Measurements from ENCODE around the gene WWP2.
"Not testable (repeated sequence)": the region's sequence is repeated elsewhere in the genome, so short reads cannot be mapped to it uniquely, and the experiment has no call there.

Gene WWP2

DNA sequence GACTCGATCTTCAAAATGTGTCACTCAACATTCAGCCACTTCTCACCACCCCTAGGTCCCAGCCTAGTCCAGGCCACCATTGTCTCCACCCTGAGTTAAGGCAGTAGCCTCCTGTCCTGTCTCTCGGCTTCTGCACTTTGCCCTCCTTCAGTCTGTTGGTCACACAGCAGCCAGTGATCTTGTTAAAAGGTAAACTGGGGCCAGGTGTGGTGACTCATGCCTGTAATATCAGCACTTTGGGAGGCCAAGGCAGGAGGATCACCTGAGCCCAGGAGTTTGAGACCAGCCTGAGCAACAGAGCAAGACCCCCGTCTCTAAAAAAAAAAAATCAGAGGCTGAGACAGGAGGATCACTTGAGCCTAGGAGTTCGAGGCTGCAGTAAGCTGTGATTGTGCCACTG, 25.8 kb downstream of the WWP2 start:
- H3K18ac ChIP-seq (ENCODE audit: low read length) = no peak overlapping the region
- H3K9ac ChIP-seq (ENCODE audit: low read length) = no peak overlapping the region
- H3K27ac ChIP-seq (ENCODE audit: low read depth, low read length) = no peak overlapping the region
- H2BK15ac ChIP-seq (replicated peaks; ENCODE audit: low read depth) = no peak overlapping the region
- no peaks in the 10 kb centered on the region for H3K27me3 ChIP-seq (ENCODE audit: insufficient read depth, low read length, poor library complexity)
- no peak overlapping the region for H3K23ac ChIP-seq (ENCODE audit: low read length)
- H3K56ac ChIP-seq (ENCODE audit: low read length) = no peak overlapping the region
- no peak overlapping the region for H3K4me3 ChIP-seq (ENCODE audit: low read length)
- no CpG with 5 or more reads among the region's 4 CpGs for WGBS (ENCODE audit: extremely low coverage, insufficient coverage, low lambda C conversion rate)
- H3K4me1 ChIP-seq (ENCODE audit: control insufficient read depth, low read depth, low read length) = no peaks in the 10 kb centered on the region
- H2BK120ac ChIP-seq (ENCODE audit: low read depth, low read length) = no peak overlapping the region
- H3K4ac ChIP-seq (ENCODE audit: low read depth, low read length) = no peak overlapping the region
- H3K79me1 ChIP-seq (ENCODE audit: low read length) = no peaks in the 10 kb centered on the region
- no peak overlapping the region for H4K5ac ChIP-seq (ENCODE audit: low read length)
- H2AK5ac ChIP-seq (ENCODE audit: low read length) = no peak overlapping the region
- H3K4me2 ChIP-seq (ENCODE audit: low read length) = no peak overlapping the region
- no peak for DNase-seq
- peaks cover 1% of the 10 kb centered on the region for H3K36me3 ChIP-seq (ENCODE audit: control insufficient read depth, insufficient read depth, low read length)
- no peak overlapping the region for H4K8ac ChIP-seq (ENCODE audit: low read depth, low read length)
- no peak overlapping the region for H2BK5ac ChIP-seq (ENCODE audit: low read length)
- no peaks in the 10 kb centered on the region for H3K79me2 ChIP-seq (ENCODE audit: control insufficient read depth, insufficient read depth, low read length)

DNA sequence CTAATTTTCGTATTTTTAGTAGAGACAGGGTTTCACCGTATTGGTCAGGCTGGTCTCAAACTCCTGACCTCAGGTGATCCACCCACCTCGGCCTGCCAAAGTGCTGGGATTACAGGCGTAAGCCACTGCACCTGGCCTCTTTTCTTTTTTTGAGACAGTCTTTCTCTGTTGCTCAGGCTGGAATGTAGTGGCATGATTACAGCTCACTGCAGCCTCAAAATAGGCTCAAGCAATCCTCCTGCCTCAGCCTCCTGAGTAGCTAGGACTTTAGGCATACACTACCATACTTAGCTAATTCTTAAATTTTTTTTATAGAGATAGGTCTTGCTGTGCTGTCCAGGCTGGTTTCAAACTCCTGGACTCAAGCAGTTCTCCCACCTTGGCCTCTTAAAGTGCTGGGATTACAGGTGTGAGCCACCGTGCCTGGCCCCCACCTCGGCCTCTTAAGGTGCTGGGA, 29.3 kb downstream of the WWP2 start:
- not testable (repeated sequence) for H3K4me1 ChIP-seq (ENCODE audit: control insufficient read depth, low read depth, low read length); H3K4me3 ChIP-seq (ENCODE audit: low read length); H3K23ac ChIP-seq (ENCODE audit: low read length); H2BK15ac ChIP-seq (replicated peaks; ENCODE audit: low read depth); H3K36me3 ChIP-seq (ENCODE audit: control insufficient read depth, insufficient read depth, low read length); H2BK120ac ChIP-seq (ENCODE audit: low read depth, low read length); H3K27ac ChIP-seq (ENCODE audit: low read depth, low read length); H4K5ac ChIP-seq (ENCODE audit: low read length); H3K4ac ChIP-seq (ENCODE audit: low read depth, low read length); H2AK5ac ChIP-seq (ENCODE audit: low read length); H2BK5ac ChIP-seq (ENCODE audit: low read length); H3K9ac ChIP-seq (ENCODE audit: low read length); H3K79me1 ChIP-seq (ENCODE audit: low read length); H3K18ac ChIP-seq (ENCODE audit: low read length); H3K27me3 ChIP-seq (ENCODE audit: insufficient read depth, low read length, poor library complexity); H4K8ac ChIP-seq (ENCODE audit: low read depth, low read length); DNase-seq; H3K4me2 ChIP-seq (ENCODE audit: low read length); H3K56ac ChIP-seq (ENCODE audit: low read length); H3K79me2 ChIP-seq (ENCODE audit: control insufficient read depth, insufficient read depth, low read length)
- no CpG with 5 or more reads among the region's 6 CpGs for WGBS (ENCODE audit: extremely low coverage, insufficient coverage, low lambda C conversion rate)

DNA sequence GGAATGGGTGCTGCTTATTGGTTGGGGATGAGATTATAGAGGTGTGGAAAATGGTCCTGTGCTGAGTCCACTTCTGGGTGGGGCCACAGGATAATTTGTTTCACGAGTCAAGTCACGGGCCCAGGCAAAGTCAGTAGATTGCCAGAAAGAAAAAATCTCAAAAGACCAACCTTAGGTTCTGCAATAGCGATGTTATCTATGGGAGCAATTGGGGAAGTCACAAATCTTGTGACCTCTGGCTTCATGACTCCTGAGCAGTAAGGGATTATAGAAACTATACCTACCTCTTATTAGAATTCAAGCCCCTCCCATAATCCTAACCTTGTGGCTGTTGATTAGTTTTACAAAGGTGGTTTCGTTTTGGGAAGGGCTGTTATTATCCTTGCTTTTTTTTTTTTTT, 31.4 kb downstream of the WWP2 start:
- WGBS (ENCODE audit: extremely low coverage, insufficient coverage, low lambda C conversion rate) = no CpG with 5 or more reads among the region's 4 CpGs
- no peak overlapping the region for H3K23ac ChIP-seq (ENCODE audit: low read length)
- no peak overlapping the region for H2BK15ac ChIP-seq (replicated peaks; ENCODE audit: low read depth)
- H3K27ac ChIP-seq (ENCODE audit: low read depth, low read length) = no peak overlapping the region
- no peak overlapping the region for H3K18ac ChIP-seq (ENCODE audit: low read length)
- H3K79me1 ChIP-seq (ENCODE audit: low read length) = no peaks in the 10 kb centered on the region
- no peak overlapping the region for H3K4me2 ChIP-seq (ENCODE audit: low read length)
- no peak overlapping the region for H3K4me3 ChIP-seq (ENCODE audit: low read length)
- H3K4me1 ChIP-seq (ENCODE audit: control insufficient read depth, low read depth, low read length) = no peaks in the 10 kb centered on the region
- H2BK5ac ChIP-seq (ENCODE audit: low read length) = no peak overlapping the region
- no peak overlapping the region for H3K9ac ChIP-seq (ENCODE audit: low read length)
- no peak overlapping the region for H3K56ac ChIP-seq (ENCODE audit: low read length)
- H3K79me2 ChIP-seq (ENCODE audit: control insufficient read depth, insufficient read depth, low read length) = no peaks in the 10 kb centered on the region
- no peaks in the 10 kb centered on the region for H3K27me3 ChIP-seq (ENCODE audit: insufficient read depth, low read length, poor library complexity)
- no peak overlapping the region for H3K4ac ChIP-seq (ENCODE audit: low read depth, low read length)
- H2BK120ac ChIP-seq (ENCODE audit: low read depth, low read length) = no peak overlapping the region
- no peak overlapping the region for H4K5ac ChIP-seq (ENCODE audit: low read length)
- no peak for DNase-seq
- no peak overlapping the region for H2AK5ac ChIP-seq (ENCODE audit: low read length)
- no peaks in the 10 kb centered on the region for H3K36me3 ChIP-seq (ENCODE audit: control insufficient read depth, insufficient read depth, low read length)
- H4K8ac ChIP-seq (ENCODE audit: low read depth, low read length) = no peak overlapping the region

DNA sequence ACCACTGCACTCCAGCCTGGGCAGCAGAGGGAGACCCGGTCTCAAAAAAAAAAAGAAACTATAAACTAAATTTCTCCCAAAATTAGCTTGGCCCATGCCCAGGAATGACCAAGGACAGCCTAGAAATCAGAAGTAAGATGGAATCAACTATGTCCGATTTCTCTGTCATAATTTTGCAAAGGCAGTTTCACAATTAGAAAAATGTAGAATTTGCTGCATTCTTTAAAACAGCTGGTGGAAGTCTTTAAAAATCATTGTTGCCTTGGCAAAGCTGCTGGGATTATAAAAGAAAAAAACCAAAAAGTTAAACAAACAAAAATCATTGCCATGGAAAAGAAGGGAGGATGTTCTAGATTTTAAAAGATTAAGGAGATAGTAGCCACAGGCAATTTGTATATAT, 32.4 kb downstream of the WWP2 start:
- no peak overlapping the region for H3K27ac ChIP-seq (ENCODE audit: low read depth, low read length)
- no peak overlapping the region for H3K4me2 ChIP-seq (ENCODE audit: low read length)
- H3K18ac ChIP-seq (ENCODE audit: low read length) = no peak overlapping the region
- no peaks in the 10 kb centered on the region for H3K79me1 ChIP-seq (ENCODE audit: low read length)
- H3K4me1 ChIP-seq (ENCODE audit: control insufficient read depth, low read depth, low read length) = no peaks in the 10 kb centered on the region
- H3K36me3 ChIP-seq (ENCODE audit: control insufficient read depth, insufficient read depth, low read length) = no peaks in the 10 kb centered on the region
- no peak overlapping the region for H3K23ac ChIP-seq (ENCODE audit: low read length)
- H4K8ac ChIP-seq (ENCODE audit: low read depth, low read length) = no peak overlapping the region
- H2BK120ac ChIP-seq (ENCODE audit: low read depth, low read length) = no peak overlapping the region
- H4K5ac ChIP-seq (ENCODE audit: low read length) = no peak overlapping the region
- no peaks in the 10 kb centered on the region for H3K27me3 ChIP-seq (ENCODE audit: insufficient read depth, low read length, poor library complexity)
- no peak overlapping the region for H2AK5ac ChIP-seq (ENCODE audit: low read length)
- no CpG with 5 or more reads among the region's 2 CpGs for WGBS (ENCODE audit: extremely low coverage, insufficient coverage, low lambda C conversion rate)
- H3K56ac ChIP-seq (ENCODE audit: low read length) = no peak overlapping the region
- no peak for DNase-seq
- H2BK5ac ChIP-seq (ENCODE audit: low read length) = no peak overlapping the region
- no peak overlapping the region for H3K9ac ChIP-seq (ENCODE audit: low read length)
- no peak overlapping the region for H2BK15ac ChIP-seq (replicated peaks; ENCODE audit: low read depth)
- no peak overlapping the region for H3K4me3 ChIP-seq (ENCODE audit: low read length)
- no peak overlapping the region for H3K4ac ChIP-seq (ENCODE audit: low read depth, low read length)
- H3K79me2 ChIP-seq (ENCODE audit: control insufficient read depth, insufficient read depth, low read length) = no peaks in the 10 kb centered on the region

DNA sequence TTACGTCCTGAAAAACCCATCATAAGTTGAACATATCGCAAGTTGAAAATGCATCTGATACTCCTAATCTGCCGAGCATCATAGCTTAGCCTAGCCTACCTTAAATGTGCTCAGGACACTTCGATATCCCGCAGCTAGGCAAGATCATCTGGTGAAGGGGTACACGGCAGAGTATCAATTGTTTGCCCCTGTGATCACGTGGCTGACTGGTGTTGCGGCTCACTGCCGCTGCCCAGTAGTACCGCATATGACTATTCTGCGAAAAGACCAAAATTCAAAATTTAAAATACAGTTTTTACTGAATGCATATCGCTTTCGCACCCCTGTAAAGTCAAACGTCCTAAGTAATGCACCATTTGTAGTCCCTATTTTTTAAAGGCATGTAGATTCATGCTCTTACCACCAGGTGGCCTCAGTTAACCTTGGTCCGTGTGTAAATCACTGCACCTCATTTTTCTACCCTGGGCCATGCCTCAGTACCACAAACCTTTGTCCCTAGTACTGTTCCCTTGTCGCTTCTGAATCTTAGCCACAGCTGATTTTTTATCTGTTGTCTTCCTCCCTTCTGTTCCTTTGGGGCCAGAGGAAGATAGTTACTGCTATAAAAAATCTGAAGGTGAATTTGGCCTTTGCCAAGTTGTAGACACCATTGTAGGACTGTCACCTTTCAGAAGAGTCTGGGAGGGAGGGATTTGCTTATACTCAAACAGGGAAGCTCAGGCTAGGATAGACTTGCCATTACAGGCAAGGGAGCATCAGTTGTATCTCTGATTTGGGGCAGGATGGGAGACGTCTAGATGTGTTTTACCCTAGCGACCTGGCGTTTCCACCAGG, 34.4 kb downstream of the WWP2 start:
- Histone ChIP-seq H3K23ac (ENCODE audit: low read length) (no peak overlapping the region), H2BK120ac (ENCODE audit: low read depth, low read length) (no peak overlapping the region), H2BK5ac (ENCODE audit: low read length) (no peak overlapping the region), H3K9ac (ENCODE audit: low read length) (peak overlapping the region; percentile 14), H4K8ac (ENCODE audit: low read depth, low read length) (no peak overlapping the region), H3K56ac (ENCODE audit: low read length) (no peak overlapping the region), H3K27me3 (ENCODE audit: insufficient read depth, low read length, poor library complexity) (no peaks in the 10 kb centered on the region), H3K79me1 (ENCODE audit: low read length) (no peaks in the 10 kb centered on the region), H2BK15ac (replicated peaks; ENCODE audit: low read depth) (no peak overlapping the region), H3K4me2 (ENCODE audit: low read length) (no peak overlapping the region), H3K27ac (ENCODE audit: low read depth, low read length) (no peak overlapping the region), H3K79me2 (ENCODE audit: control insufficient read depth, insufficient read depth, low read length) (no peaks in the 10 kb centered on the region), H4K5ac (ENCODE audit: low read length) (no peak overlapping the region), H3K18ac (ENCODE audit: low read length) (no peak overlapping the region), H2AK5ac (ENCODE audit: low read length) (no peak overlapping the region), H3K4me1 (ENCODE audit: control insufficient read depth, low read depth, low read length) (no peaks in the 10 kb centered on the region), H3K36me3 (ENCODE audit: control insufficient read depth, insufficient read depth, low read length) (no peaks in the 10 kb centered on the region), H3K4ac (ENCODE audit: low read depth, low read length) (no peak overlapping the region), H3K4me3 (ENCODE audit: low read length) (no peak overlapping the region)
- no CpG with 5 or more reads among the region's 19 CpGs for WGBS (ENCODE audit: extremely low coverage, insufficient coverage, low lambda C conversion rate)
- peak; percentile 79 for DNase-seq

DNA sequence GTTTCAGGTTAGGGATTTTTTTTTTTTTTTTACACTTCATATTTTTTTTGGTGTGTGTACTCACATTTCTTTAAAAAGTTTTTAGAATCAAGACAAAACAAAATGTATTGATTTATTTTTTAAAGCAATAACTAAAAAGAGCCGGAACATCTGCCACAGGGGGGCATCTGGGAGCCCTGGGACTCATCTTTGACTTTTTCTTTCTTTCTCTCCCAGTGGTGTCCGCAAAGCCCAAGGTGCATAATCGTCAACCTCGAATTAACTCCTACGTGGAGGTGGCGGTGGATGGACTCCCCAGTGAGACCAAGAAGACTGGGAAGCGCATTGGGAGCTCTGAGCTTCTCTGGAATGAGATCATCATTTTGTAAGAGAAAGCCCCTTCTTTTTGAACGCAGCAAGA, 36.3 kb downstream of the WWP2 start:
- Histone ChIP-seq H3K18ac (ENCODE audit: low read length) (no peak overlapping the region), H3K9ac (ENCODE audit: low read length) (no peak overlapping the region), H2BK120ac (ENCODE audit: low read depth, low read length) (no peak overlapping the region), H3K4me2 (ENCODE audit: low read length) (no peak overlapping the region), H3K4me1 (ENCODE audit: control insufficient read depth, low read depth, low read length) (no peaks in the 10 kb centered on the region), H3K56ac (ENCODE audit: low read length) (no peak overlapping the region), H3K79me2 (ENCODE audit: control insufficient read depth, insufficient read depth, low read length) (no peaks in the 10 kb centered on the region), H3K27ac (ENCODE audit: low read depth, low read length) (no peak overlapping the region), H2AK5ac (ENCODE audit: low read length) (no peak overlapping the region), H2BK5ac (ENCODE audit: low read length) (no peak overlapping the region), H3K36me3 (ENCODE audit: control insufficient read depth, insufficient read depth, low read length) (no peaks in the 10 kb centered on the region), H3K23ac (ENCODE audit: low read length) (no peak overlapping the region), H3K4ac (ENCODE audit: low read depth, low read length) (no peak overlapping the region), H2BK15ac (replicated peaks; ENCODE audit: low read depth) (no peak overlapping the region), H3K4me3 (ENCODE audit: low read length) (no peak overlapping the region), H3K27me3 (ENCODE audit: insufficient read depth, low read length, poor library complexity) (no peaks in the 10 kb centered on the region), H4K8ac (ENCODE audit: low read depth, low read length) (no peak overlapping the region), H4K5ac (ENCODE audit: low read length) (no peak overlapping the region), H3K79me1 (ENCODE audit: low read length) (no peaks in the 10 kb centered on the region)
- peak; percentile 30 for DNase-seq
- WGBS (ENCODE audit: extremely low coverage, insufficient coverage, low lambda C conversion rate) = no CpG with 5 or more reads among the region's 8 CpGs
